ENCODE results near the gene TPM2. TPM values are rescaled to one million over a fixed set of nuclear protein-coding genes. Genes with fewer than 3 reads are reported as not detected.

TPM2 gene
- total RNA-seq, 1 donor = 911 TPM

DNA sequence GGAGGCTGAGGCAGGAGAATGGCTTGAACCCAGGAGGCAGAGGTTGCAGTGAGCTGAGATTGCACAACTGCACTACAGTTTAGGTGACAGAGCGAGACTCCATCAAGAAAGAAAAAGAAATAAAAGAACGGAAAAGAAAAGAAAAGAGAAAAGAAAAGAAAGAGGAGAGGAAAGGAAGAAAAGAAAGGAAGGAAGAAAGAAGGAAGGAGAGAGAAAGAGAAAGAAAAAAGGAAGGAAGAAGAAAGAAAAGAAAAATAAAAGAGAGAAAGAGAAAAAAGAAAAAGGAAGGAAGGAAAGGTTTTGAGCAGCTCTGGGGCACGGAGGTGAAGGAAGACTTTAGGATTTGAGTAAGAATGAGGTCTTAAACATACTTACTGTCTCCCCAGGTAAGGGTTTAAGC lies 23.9 kb upstream of the TPM2 start:
- no peak for DNase-seq (ENCODE audit: insufficient read length, low spot score, missing footprints)
- H3K27me3 ChIP-seq (ENCODE audit: insufficient read depth, low read length) = no peaks in the 10 kb centered on the region
- TF ChIP-seq, protein P1, sequence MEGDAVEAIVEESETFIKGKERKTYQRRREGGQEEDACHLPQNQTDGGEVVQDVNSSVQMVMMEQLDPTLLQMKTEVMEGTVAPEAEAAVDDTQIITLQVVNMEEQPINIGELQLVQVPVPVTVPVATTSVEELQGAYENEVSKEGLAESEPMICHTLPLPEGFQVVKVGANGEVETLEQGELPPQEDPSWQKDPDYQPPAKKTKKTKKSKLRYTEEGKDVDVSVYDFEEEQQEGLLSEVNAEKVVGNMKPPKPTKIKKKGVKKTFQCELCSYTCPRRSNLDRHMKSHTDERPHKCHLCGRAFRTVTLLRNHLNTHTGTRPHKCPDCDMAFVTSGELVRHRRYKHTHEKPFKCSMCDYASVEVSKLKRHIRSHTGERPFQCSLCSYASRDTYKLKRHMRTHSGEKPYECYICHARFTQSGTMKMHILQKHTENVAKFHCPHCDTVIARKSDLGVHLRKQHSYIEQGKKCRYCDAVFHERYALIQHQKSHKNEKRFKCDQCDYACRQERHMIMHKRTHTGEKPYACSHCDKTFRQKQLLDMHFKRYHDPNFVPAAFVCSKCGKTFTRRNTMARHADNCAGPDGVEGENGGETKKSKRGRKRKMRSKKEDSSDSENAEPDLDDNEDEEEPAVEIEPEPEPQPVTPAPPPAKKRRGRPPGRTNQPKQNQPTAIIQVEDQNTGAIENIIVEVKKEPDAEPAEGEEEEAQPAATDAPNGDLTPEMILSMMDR (IDR thresholded peaks at IDR 0.05; ENCODE audit: extremely low read depth, low read depth, low read length) = no peak

DNA sequence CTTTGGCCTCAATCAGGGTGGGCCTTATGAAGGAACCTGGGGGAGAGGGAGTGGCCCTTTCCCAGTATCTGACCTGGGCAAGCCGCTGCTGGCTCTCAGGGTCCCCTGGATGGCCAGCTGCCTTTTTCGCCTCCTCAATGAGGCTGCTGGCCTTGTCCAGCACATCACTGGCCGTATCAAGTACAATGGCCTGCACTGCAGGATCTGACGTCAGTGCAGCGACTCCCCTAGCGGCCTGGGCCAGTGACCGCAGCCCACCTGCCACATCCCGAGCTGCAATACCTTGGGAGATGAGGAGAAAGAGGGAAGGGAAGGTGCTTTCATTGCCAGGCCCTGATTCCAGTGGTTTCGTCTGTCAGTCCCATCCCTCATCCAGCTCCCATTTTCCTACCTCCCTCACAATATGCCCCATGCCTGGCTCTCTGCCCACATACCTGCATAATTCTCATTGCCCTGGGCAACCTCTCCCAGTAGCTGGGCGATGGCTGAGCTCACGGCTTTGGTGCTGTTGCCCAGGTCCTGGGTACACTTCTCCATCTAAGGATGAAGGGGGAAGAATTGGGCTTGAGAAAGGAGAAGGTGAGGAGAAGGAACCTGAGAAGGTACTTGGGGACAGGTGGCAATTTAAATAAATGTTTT lies 23.2 kb upstream of the TPM2 start:
- Histone ChIP-seq H3K9me3 (ENCODE audit: low read depth, low read length) (no peaks in the 10 kb centered on the region), H3K4me3 (ENCODE audit: insufficient read depth, low read length) (no peak overlapping the region), H4K20me1 (ENCODE audit: insufficient read depth, low read length) (peaks cover 30% of the 10 kb centered on the region), H3K4me1 (ENCODE audit: insufficient read depth, low read length) (no peaks in the 10 kb centered on the region), H3K27ac (ENCODE audit: low read depth, low read length) (no peak overlapping the region), H3K79me2 (ENCODE audit: insufficient read depth, low read length) (peaks cover 43% of the 10 kb centered on the region), H3K4me2 (ENCODE audit: insufficient read depth, low read length) (no peak overlapping the region), H3K27me3 (ENCODE audit: insufficient read depth, low read length) (no peaks in the 10 kb centered on the region), H2AFZ (ENCODE audit: low read length) (no peak overlapping the region), H3K36me3 (ENCODE audit: insufficient read depth, low read length) (peaks cover 98% of the 10 kb centered on the region)
- peak; percentile 30 for DNase-seq (ENCODE audit: insufficient read length, low spot score, missing footprints)
- TF ChIP-seq, protein P1 (IDR thresholded peaks at IDR 0.05; ENCODE audit: extremely low read depth, low read depth, low read length) = no peak

More for the DNA sequence above, 23.9 kb upstream of the TPM2 start:
- H3K4me3 ChIP-seq (ENCODE audit: insufficient read depth, low read length) = no peak overlapping the region
- H3K4me2 ChIP-seq (ENCODE audit: insufficient read depth, low read length) = no peak overlapping the region
- peaks cover 44% of the 10 kb centered on the region for H3K79me2 ChIP-seq (ENCODE audit: insufficient read depth, low read length)
- no peaks in the 10 kb centered on the region for H3K9me3 ChIP-seq (ENCODE audit: low read depth, low read length)
- no peaks in the 10 kb centered on the region for H3K4me1 ChIP-seq (ENCODE audit: insufficient read depth, low read length)
- peaks cover 98% of the 10 kb centered on the region for H3K36me3 ChIP-seq (ENCODE audit: insufficient read depth, low read length)
- H2AFZ ChIP-seq (ENCODE audit: low read length) = no peak overlapping the region
- H4K20me1 ChIP-seq (ENCODE audit: insufficient read depth, low read length) = peaks cover 36% of the 10 kb centered on the region
- H3K27ac ChIP-seq (ENCODE audit: low read depth, low read length) = no peak overlapping the region

DNA sequence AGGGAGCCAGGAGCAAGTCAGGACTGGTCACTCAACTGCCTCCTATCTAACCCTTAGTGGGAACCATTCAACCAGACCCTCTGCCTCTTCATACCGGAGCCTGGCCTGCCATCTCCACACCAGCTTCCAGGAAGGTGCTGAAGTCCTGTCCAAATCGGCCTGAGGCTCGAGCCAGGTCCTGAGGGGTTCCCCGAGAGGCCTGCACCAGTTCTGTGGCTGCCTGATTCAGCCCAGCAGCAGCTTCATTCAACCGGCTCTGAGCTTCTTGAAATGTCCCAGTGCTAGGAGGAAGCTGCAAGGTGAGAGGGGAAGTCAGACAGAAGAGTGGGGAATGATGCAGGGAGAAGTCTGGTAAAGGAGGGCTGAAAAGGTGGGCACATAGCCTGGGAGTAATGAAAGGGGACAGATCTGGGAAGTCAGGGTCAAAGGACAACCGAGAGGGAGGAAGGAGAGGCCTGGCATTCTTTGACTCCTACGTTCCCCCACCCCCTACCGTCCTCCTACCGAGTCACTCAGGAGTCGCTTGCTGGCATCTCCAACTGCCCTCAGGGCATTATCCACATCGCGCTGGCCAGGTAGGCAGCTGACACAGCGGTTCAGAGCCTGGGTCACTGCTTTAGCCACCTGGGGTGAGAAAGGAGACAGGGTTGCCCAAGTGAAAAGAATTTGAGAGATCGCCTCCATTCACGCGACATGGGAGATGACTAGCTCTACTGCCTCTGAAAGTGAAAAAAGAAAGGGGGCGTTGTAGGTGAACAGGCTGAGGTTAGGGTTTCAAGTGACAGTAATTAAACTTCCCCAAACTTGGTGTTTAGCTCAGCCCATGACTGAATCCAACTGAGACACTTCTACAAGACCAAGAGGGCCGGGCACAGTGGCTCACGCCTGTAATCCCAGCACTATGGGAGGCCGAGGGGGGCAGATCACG lies 22.0 kb upstream of the TPM2 start:
- H3K4me2 ChIP-seq (ENCODE audit: insufficient read depth, low read length) = no peak overlapping the region
- TF ChIP-seq, protein P1 (IDR thresholded peaks at IDR 0.05; ENCODE audit: extremely low read depth, low read depth, low read length) = no peak
- peak; percentile 48 for DNase-seq (ENCODE audit: insufficient read length, low spot score, missing footprints)
- H4K20me1 ChIP-seq (ENCODE audit: insufficient read depth, low read length) = peaks cover 24% of the 10 kb centered on the region
- no peaks in the 10 kb centered on the region for H3K4me1 ChIP-seq (ENCODE audit: insufficient read depth, low read length)
- no peak overlapping the region for H3K4me3 ChIP-seq (ENCODE audit: insufficient read depth, low read length)
- H2AFZ ChIP-seq (ENCODE audit: low read length) = no peak overlapping the region
- no peaks in the 10 kb centered on the region for H3K9me3 ChIP-seq (ENCODE audit: low read depth, low read length)
- peaks cover 98% of the 10 kb centered on the region for H3K36me3 ChIP-seq (ENCODE audit: insufficient read depth, low read length)
- no peak overlapping the region for H3K27ac ChIP-seq (ENCODE audit: low read depth, low read length)
- no peaks in the 10 kb centered on the region for H3K27me3 ChIP-seq (ENCODE audit: insufficient read depth, low read length)
- peaks cover 43% of the 10 kb centered on the region for H3K79me2 ChIP-seq (ENCODE audit: insufficient read depth, low read length)
